DOHH2 (cell line): Measurements from ENCODE around the gene CNPY1.

Source experiments
- H3F3A ChIP-seq: fragments of 200-600 bp; sonication (generic), shearing (Covaris generic); 2 replicates; pipeline ENCODE4 v1.6.0; 2016; ENCODE audit warnings: antibody characterized with exemption, mild to moderate bottlenecking; ENCODE audit not compliant: control insufficient read depth, insufficient read depth
- H3K27ac ChIP-seq: fragments of 200-600 bp; sonication (generic); 2 replicates; pipeline ENCODE4 v1.5.1; 2014; ENCODE audit warnings: low read depth, mild to moderate bottlenecking, low read length, moderate library complexity
- H3K27me3 ChIP-seq: fragments of 200-600 bp; sonication (generic); 2 replicates; pipeline ENCODE4 v1.6.1; 2014; ENCODE audit warnings: mild to moderate bottlenecking, low read length, mixed read lengths; ENCODE audit not compliant: control insufficient read depth
- H3K36me3 ChIP-seq: fragments of 200-600 bp; sonication (generic); 2 replicates; pipeline ENCODE4 v1.6.1; 2014; ENCODE audit warnings: mild to moderate bottlenecking, low read length, moderate library complexity, mixed read lengths; ENCODE audit not compliant: control insufficient read depth
- H3K4me1 ChIP-seq: fragments of 200-600 bp; sonication (generic); 2 replicates; pipeline ENCODE4 v1.6.1; 2014; ENCODE audit warnings: mild to moderate bottlenecking, low read length, mixed read lengths; ENCODE audit not compliant: control insufficient read depth
- H3K4me2 ChIP-seq: fragments of 200-600 bp; sonication (generic); 2 replicates; pipeline ENCODE4 v1.6.0; 2014; ENCODE audit warnings: mild to moderate bottlenecking, low read length, moderate library complexity
- H3K4me3 ChIP-seq: fragments of 200-600 bp; sonication (generic); 2 replicates; pipeline ENCODE4 v1.5.1; 2014; ENCODE audit warnings: mild to moderate bottlenecking, low read length, mixed read lengths
- H3K79me2 ChIP-seq: fragments of 200-600 bp; sonication (generic); 2 replicates; pipeline ENCODE4 v1.6.1; 2014; ENCODE audit warnings: mild to moderate bottlenecking, low read length, mixed read lengths; ENCODE audit not compliant: control insufficient read depth
- H3K9me2 ChIP-seq: fragments of 200-600 bp; sonication (generic); replicated peaks from 2 replicates; pipeline ENCODE4 v1.6.1; 2014; ENCODE audit warnings: mild to moderate bottlenecking, low read length, mixed read lengths; ENCODE audit not compliant: control insufficient read depth
- H3K9me3 ChIP-seq: fragments of 200-600 bp; sonication (generic); 2 replicates; pipeline ENCODE4 v1.6.1; 2014; ENCODE audit warnings: antibody characterized with exemption, low read length, mixed read lengths; ENCODE audit not compliant: control insufficient read depth, insufficient read depth
- H4K20me1 ChIP-seq: fragments of 200-600 bp; sonication (generic); 2 replicates; pipeline ENCODE4 v1.6.0; 2014; ENCODE audit warnings: low read depth, mild to moderate bottlenecking, antibody characterized with exemption, low read length, moderate library complexity; ENCODE audit not compliant: control insufficient read depth, insufficient read depth
- EZH2phosphoT487 ChIP-seq: fragments of 200-600 bp; sonication (generic); IDR thresholded peaks from 2 replicates; pipeline ENCODE4 v1.6.1; 2017; ENCODE audit warnings: borderline replicate concordance, mild to moderate bottlenecking, antibody characterized with exemption, low read length, moderate library complexity, mixed read lengths
- TF ChIP-seq, protein P1 (sequence below): fragments of 200-600 bp; sonication (generic); IDR thresholded peaks from one replicate; pipeline ENCODE4 v1.5.1; 2014; ENCODE audit warnings: antibody characterized with exemption, mild to moderate bottlenecking, low read depth, low read length; ENCODE audit not compliant: poor library complexity, severe bottlenecking

Gene CNPY1

DNA sequence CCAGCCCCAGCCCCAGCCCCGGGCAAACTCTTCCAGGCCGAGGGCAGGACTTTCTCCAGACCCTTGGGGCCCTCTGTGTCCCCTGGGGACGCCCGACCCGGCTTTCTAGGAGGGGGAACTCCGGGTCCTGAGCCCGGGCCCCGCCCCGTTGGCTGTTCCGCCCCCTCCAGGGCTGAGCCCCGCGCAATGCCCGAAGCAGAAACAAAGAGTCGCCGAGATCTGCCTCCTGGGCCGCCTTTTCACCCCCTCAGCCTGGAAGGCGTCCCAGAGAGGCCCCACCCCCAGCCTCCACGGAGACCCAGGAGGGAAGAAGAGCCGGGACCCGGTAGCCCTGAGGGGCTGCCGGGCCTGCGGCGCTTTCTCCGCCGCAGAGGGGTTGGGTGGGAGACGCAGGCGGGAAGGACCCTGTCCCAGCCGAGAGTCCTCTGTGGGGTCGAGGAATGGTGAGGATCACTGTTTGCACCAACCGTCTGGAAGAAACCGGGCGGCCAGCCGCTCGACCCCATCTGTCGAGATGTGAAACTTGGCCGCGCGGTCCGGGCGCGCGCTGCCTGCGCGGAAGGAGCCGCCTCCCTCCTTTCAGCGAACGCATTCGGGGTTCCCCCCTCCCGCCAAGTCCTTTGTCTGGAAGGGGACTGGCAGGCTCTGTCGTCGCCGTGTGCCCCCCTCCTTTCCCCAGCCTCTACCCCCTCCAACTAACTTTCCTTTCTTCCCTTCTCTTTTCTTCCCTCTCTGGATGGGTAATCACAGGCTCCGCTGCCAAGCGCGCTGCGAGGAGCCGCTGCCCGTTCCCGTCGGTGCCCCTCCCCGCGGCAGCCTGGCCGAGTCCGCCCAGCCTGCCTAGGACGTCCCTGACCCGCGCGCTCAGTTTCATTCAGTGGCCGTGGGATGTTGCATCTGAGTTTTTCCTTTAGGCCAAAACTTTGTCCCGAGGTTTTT, 78.2 kb downstream of the CNPY1 start:
- H3K27me3 ChIP-seq, result peaks cover 54% of the 10 kb centered on the region
- no peaks in the 10 kb centered on the region for H3F3A ChIP-seq
- no peaks in the 10 kb centered on the region for H3K79me2 ChIP-seq
- H3K36me3 ChIP-seq, result no peaks in the 10 kb centered on the region
- H3K27ac ChIP-seq, result no peak overlapping the region
- no peak overlapping the region for H3K4me3 ChIP-seq
- TF ChIP-seq, protein P1, sequence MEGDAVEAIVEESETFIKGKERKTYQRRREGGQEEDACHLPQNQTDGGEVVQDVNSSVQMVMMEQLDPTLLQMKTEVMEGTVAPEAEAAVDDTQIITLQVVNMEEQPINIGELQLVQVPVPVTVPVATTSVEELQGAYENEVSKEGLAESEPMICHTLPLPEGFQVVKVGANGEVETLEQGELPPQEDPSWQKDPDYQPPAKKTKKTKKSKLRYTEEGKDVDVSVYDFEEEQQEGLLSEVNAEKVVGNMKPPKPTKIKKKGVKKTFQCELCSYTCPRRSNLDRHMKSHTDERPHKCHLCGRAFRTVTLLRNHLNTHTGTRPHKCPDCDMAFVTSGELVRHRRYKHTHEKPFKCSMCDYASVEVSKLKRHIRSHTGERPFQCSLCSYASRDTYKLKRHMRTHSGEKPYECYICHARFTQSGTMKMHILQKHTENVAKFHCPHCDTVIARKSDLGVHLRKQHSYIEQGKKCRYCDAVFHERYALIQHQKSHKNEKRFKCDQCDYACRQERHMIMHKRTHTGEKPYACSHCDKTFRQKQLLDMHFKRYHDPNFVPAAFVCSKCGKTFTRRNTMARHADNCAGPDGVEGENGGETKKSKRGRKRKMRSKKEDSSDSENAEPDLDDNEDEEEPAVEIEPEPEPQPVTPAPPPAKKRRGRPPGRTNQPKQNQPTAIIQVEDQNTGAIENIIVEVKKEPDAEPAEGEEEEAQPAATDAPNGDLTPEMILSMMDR, result no peak
- TF ChIP-seq EZH2phosphoT487, result no peak
- no peaks in the 10 kb centered on the region for H3K9me2 ChIP-seq
- no peaks in the 10 kb centered on the region for H3K4me1 ChIP-seq
- H4K20me1 ChIP-seq, result no peaks in the 10 kb centered on the region
- H3K9me3 ChIP-seq, result no peaks in the 10 kb centered on the region
- no peak overlapping the region for H3K4me2 ChIP-seq

DNA sequence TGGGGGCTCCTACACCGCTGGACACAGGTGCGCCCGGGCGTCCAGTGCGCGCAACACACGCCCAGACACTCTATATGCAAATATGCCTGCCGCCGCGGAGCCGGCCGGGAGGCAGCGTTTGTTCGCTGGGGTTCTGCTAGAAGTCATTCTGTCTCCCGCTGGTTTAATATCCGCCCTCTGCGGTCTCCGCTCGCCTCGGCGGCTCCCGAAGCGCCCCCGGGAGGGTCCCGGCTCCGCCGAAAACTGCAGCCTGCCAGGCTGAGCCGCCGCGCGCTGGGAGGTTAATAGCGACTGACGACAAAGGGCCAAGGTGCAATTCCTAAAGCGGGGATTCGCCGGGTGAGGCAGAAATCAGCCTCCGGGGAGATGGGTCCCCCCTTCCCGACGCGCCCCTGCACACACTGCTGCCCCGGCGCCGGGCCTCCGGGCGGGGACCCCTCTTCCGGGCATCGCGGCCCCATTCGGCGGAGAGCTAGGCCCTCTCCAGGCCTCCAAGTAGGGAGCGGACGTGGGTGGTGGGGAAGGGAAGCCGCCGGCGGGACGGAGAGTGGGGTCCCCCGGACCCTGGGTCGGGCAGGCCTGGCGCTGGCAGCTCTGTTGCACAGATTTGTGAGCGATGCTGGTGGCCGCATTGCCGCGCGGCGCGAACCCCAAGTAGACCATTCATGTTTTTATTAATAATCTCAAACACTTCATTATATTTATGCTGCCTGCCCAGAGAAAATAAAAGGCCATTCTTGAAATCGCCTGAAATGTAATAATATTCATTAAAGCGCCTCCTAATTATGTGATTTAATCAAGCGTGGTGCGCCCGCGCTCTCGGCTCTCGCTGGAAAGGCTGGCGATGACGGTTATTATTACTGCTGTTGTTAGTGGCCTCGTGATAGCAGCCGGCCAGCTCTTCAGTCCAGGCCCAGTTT, 79.3 kb downstream of the CNPY1 start:
- H3K36me3 ChIP-seq, result no peaks in the 10 kb centered on the region
- no peaks in the 10 kb centered on the region for H4K20me1 ChIP-seq
- H3K4me1 ChIP-seq, result no peaks in the 10 kb centered on the region
- peaks cover 59% of the 10 kb centered on the region for H3K27me3 ChIP-seq
- H3K79me2 ChIP-seq, result no peaks in the 10 kb centered on the region
- no peaks in the 10 kb centered on the region for H3F3A ChIP-seq
- H3K4me3 ChIP-seq, result no peak overlapping the region
- H3K27ac ChIP-seq, result no peak overlapping the region
- H3K4me2 ChIP-seq, result no peak overlapping the region
- TF ChIP-seq, protein P1, result no peak
- TF ChIP-seq EZH2phosphoT487, result no peak
- no peaks in the 10 kb centered on the region for H3K9me2 ChIP-seq
- H3K9me3 ChIP-seq, result no peaks in the 10 kb centered on the region

DNA sequence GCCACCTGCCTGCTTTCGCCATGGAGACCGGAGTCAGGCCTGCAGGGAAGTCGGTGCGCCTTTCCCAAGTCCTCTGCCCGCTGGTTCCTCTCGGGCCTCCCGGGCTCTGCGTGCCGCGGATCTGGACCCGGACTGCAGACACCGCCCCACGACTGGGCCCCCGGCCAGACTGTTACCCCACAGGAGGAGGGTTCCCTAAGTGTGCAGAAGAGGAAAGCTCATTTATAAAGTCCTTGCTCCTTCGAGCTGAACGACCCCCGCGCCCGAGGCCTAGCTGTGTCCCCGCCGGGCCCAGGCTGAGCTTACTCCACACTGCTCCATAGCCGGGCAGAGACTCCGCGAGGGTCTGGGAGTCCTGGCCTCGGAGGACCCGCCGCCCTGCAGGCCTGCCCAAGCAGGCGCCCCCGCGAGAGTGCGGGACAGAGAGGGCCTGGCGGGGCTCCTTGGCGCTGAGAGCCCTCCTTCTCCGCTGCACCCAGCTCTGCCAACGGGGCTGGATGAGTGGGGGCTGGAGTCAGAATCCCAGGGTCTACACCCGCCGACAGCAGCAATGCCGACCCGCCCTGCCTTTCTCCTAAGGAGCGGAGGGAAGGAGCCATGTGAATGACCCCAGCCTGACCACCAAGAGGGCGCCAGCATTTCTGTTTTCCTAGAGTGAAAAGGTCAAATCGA, 80.1 kb downstream of the CNPY1 start:
- Histone ChIP-seq H3K4me2 (no peak overlapping the region), H3K4me3 (no peak overlapping the region), H3F3A (no peaks in the 10 kb centered on the region), H3K9me2 (no peaks in the 10 kb centered on the region), H4K20me1 (no peaks in the 10 kb centered on the region), H3K79me2 (no peaks in the 10 kb centered on the region), H3K27me3 (peaks cover 53% of the 10 kb centered on the region), H3K27ac (no peak overlapping the region), H3K4me1 (no peaks in the 10 kb centered on the region), H3K36me3 (no peaks in the 10 kb centered on the region), H3K9me3 (no peaks in the 10 kb centered on the region)
- TF ChIP-seq, protein P1, result no peak
- TF ChIP-seq EZH2phosphoT487, result no peak
